NT2/D1 (cell line): Measurements from ENCODE around the gene SLC9A9.

Experiments used
- SUZ12 ChIP-seq: IDR thresholded peaks from 2 replicates; pipeline ENCODE4 v1.6.1; 2011; ENCODE audit not compliant: insufficient read length, insufficient read depth; ENCODE audit errors: extremely low read depth
- ZNF274 ChIP-seq: IDR thresholded peaks from 2 replicates; pipeline ENCODE4 v1.6.1; 2011; ENCODE audit warnings: mild to moderate bottlenecking, low read depth, low read length

DNA sequence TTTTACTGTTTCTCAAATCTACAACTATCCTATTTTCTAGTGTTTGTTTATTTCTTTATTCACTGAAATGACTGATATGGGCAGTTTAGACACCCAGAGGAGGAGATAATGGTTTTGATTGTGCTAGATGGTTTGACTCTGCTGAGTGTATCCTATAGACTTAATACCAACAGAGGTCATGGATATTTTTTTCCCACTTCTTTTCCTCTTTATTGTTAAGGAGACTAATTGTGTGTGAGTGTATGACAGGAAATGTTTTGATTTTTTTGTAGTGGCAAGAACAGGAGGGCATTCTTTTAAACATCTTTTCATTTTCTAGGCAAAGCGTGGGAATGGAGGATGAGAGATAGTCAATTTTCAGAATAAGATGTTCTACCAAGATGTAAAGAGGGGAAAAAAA lies 505.2 kb downstream of the SLC9A9 start:
- TF ChIP-seq SUZ12 (no peak), ZNF274 (no peak)
